ENCODE results near the gene CNTFR. TPM values are rescaled to one million over a fixed set of nuclear protein-coding genes. Genes with fewer than 3 reads are reported as not detected.

Gene CNTFR
- total and polyA plus RNA-seq, 4 donors, result 0.10 to 9.9 (median 2.8) TPM

GRCh38 chr9:34577400-34578240 is 11.9 kb downstream of the CNTFR start:
- H3K27me3 ChIP-seq (ENCODE audit: control insufficient read depth in 1 of 2, insufficient read depth in 2 of 2, low read length in 1 of 2), result no peaks in the 10 kb centered on the region
- no peak overlapping the region for H3K27ac ChIP-seq (ENCODE audit: low read depth in 1 of 2, low read length in 2 of 2)
- 3 to 6% methylated on average over 19 to 62 of the region's 62 CpGs for WGBS, 2 donors

GRCh38 chr9:34576597-34577399 is 12.7 kb downstream of the CNTFR start:
- Histone ChIP-seq H3K27me3 (ENCODE audit: control insufficient read depth in 1 of 2, insufficient read depth in 2 of 2, low read length in 1 of 2) (no peaks in the 10 kb centered on the region), H3K4me3 (ENCODE audit: low read length in 2 of 2) (no peak overlapping the region), H3K4me1 (ENCODE audit: control insufficient read depth in 1 of 2, insufficient read depth in 2 of 2, low read length in 2 of 2) (no peaks in the 10 kb centered on the region), H3K27ac (ENCODE audit: low read depth in 1 of 2, low read length in 2 of 2) (no peak overlapping the region), H3K36me3 (ENCODE audit: control insufficient read depth in 1 of 2, insufficient read depth in 2 of 2, low read length in 1 of 2) (no peaks in the 10 kb centered on the region), H3K9me3 (ENCODE audit: control insufficient read depth, low read length) (no peaks in the 10 kb centered on the region)
- WGBS, 2 donors, result 88% methylated on average over 14 of the region's 14 CpGs
- intact Hi-C loops (cut with DNase I), result no loop called here
- no peak for DNase-seq
- ATAC-seq (ENCODE audit: low FRiP score), result no peak

More at GRCh38 chr9:34577400-34578240, 11.9 kb downstream of the CNTFR start:
- Histone ChIP-seq H3K9me3 (ENCODE audit: control insufficient read depth, low read length) (no peaks in the 10 kb centered on the region), H3K36me3 (ENCODE audit: control insufficient read depth in 1 of 2, insufficient read depth in 2 of 2, low read length in 1 of 2) (no peaks in the 10 kb centered on the region), H3K4me1 (ENCODE audit: control insufficient read depth in 1 of 2, insufficient read depth in 2 of 2, low read length in 2 of 2) (no peaks in the 10 kb centered on the region), H3K4me3 (ENCODE audit: low read length in 2 of 2) (no peak overlapping the region)
- ATAC-seq (ENCODE audit: low FRiP score) (no peak), DNase-seq (no peak)
- intact Hi-C loops (cut with DNase I), result no loop called here

GRCh38 chr9:34575862-34576596 is 13.5 kb downstream of the CNTFR start:
- intact Hi-C loops (cut with DNase I), result no loop called here
- no peaks in the 10 kb centered on the region for H3K27me3 ChIP-seq (ENCODE audit: control insufficient read depth in 1 of 2, insufficient read depth in 2 of 2, low read length in 1 of 2)
- WGBS, 2 donors, result 91 to 92% methylated on average over 21 of the region's 21 CpGs

GRCh38 chr9:34575241-34575640 is 14.3 kb downstream of the CNTFR start:
- ATAC-seq (ENCODE audit: low FRiP score) (no peak), DNase-seq (no peak)
- no peaks in the 10 kb centered on the region for H3K36me3 ChIP-seq (ENCODE audit: control insufficient read depth in 1 of 2, insufficient read depth in 2 of 2, low read length in 1 of 2)
- no peak overlapping the region for H3K4me3 ChIP-seq (ENCODE audit: low read length in 2 of 2)
- no peaks in the 10 kb centered on the region for H3K27me3 ChIP-seq (ENCODE audit: control insufficient read depth in 1 of 2, insufficient read depth in 2 of 2, low read length in 1 of 2)
- WGBS, 2 donors, result 82 to 83% methylated on average over 8 of the region's 8 CpGs
- intact Hi-C loops (cut with DNase I), result no loop called here
- no peaks in the 10 kb centered on the region for H3K4me1 ChIP-seq (ENCODE audit: control insufficient read depth in 1 of 2, insufficient read depth in 2 of 2, low read length in 2 of 2)
- no peak overlapping the region for H3K27ac ChIP-seq (ENCODE audit: low read depth in 1 of 2, low read length in 2 of 2)
- H3K9me3 ChIP-seq (ENCODE audit: control insufficient read depth, low read length), result no peaks in the 10 kb centered on the region

More at GRCh38 chr9:34575862-34576596, 13.5 kb downstream of the CNTFR start:
- Histone ChIP-seq H3K4me1 (ENCODE audit: control insufficient read depth in 1 of 2, insufficient read depth in 2 of 2, low read length in 2 of 2) (no peaks in the 10 kb centered on the region), H3K4me3 (ENCODE audit: low read length in 2 of 2) (no peak overlapping the region), H3K36me3 (ENCODE audit: control insufficient read depth in 1 of 2, insufficient read depth in 2 of 2, low read length in 1 of 2) (no peaks in the 10 kb centered on the region), H3K9me3 (ENCODE audit: control insufficient read depth, low read length) (no peaks in the 10 kb centered on the region), H3K27ac (ENCODE audit: low read depth in 1 of 2, low read length in 2 of 2) (no peak overlapping the region)
- no peak for DNase-seq
- no peak for ATAC-seq (ENCODE audit: low FRiP score)

- Histone ChIP-seq H3K4me1 (ENCODE audit: control insufficient read depth in 1 of 2, insufficient read depth in 2 of 2, low read length in 2 of 2) (no peaks in the 10 kb centered on the region), H3K9me3 (ENCODE audit: control insufficient read depth, low read length) (no peaks in the 10 kb centered on the region), H3K27me3 (ENCODE audit: control insufficient read depth in 1 of 2, insufficient read depth in 2 of 2, low read length in 1 of 2) (no peaks in the 10 kb centered on the region), H3K4me3 (ENCODE audit: low read length in 2 of 2) (no peak overlapping the region), H3K27ac (ENCODE audit: low read depth in 1 of 2, low read length in 2 of 2) (no peak overlapping the region), H3K36me3 (ENCODE audit: control insufficient read depth in 1 of 2, insufficient read depth in 2 of 2, low read length in 1 of 2) (no peaks in the 10 kb centered on the region)
- ATAC-seq (ENCODE audit: low FRiP score), result no peak
- intact Hi-C loops (cut with DNase I), result no loop called here
- WGBS, 2 donors, result 95 to 97% methylated on average over 12 of the region's 12 CpGs
- DNase-seq, result no peak
These were observed 15.0 kb downstream of the CNTFR start for GRCh38 chr9:34574571-34574970.

- no peaks in the 10 kb centered on the region for H3K9me3 ChIP-seq (ENCODE audit: control insufficient read depth, low read length)
- no peaks in the 10 kb centered on the region for H3K4me1 ChIP-seq (ENCODE audit: control insufficient read depth in 1 of 2, insufficient read depth in 2 of 2, low read length in 2 of 2)
- ATAC-seq (ENCODE audit: low FRiP score) (no peak), DNase-seq (no peak)
- intact Hi-C loops (cut with DNase I), result no loop called here
- no peak overlapping the region for H3K4me3 ChIP-seq (ENCODE audit: low read length in 2 of 2)
- H3K36me3 ChIP-seq (ENCODE audit: control insufficient read depth in 1 of 2, insufficient read depth in 2 of 2, low read length in 1 of 2), result no peaks in the 10 kb centered on the region
- 86 to 91% methylated on average over 14 to 17 of the region's 17 CpGs for WGBS, 2 donors
- no peaks in the 10 kb centered on the region for H3K27me3 ChIP-seq (ENCODE audit: control insufficient read depth in 1 of 2, insufficient read depth in 2 of 2, low read length in 1 of 2)
- no peak overlapping the region for H3K27ac ChIP-seq (ENCODE audit: low read depth in 1 of 2, low read length in 2 of 2)
These were observed 15.8 kb downstream of the CNTFR start for GRCh38 chr9:34573599-34574325.

GRCh38 chr9:34572628-34573027 is 16.9 kb downstream of the CNTFR start:
- Histone ChIP-seq H3K36me3 (ENCODE audit: control insufficient read depth in 1 of 2, insufficient read depth in 2 of 2, low read length in 1 of 2) (no peaks in the 10 kb centered on the region), H3K27ac (ENCODE audit: low read depth in 1 of 2, low read length in 2 of 2) (no peak overlapping the region), H3K27me3 (ENCODE audit: control insufficient read depth in 1 of 2, insufficient read depth in 2 of 2, low read length in 1 of 2) (no peaks in the 10 kb centered on the region), H3K9me3 (ENCODE audit: control insufficient read depth, low read length) (no peaks in the 10 kb centered on the region), H3K4me1 (ENCODE audit: control insufficient read depth in 1 of 2, insufficient read depth in 2 of 2, low read length in 2 of 2) (no peaks in the 10 kb centered on the region), H3K4me3 (ENCODE audit: low read length in 2 of 2) (no peak overlapping the region)
- ATAC-seq (ENCODE audit: low FRiP score) (no peak), DNase-seq (no peak)
- intact Hi-C loops (cut with DNase I), result no loop called here
- 92 to 93% methylated on average over 6 of the region's 6 CpGs for WGBS, 2 donors

- Histone ChIP-seq H3K9me3 (ENCODE audit: control insufficient read depth, low read length) (no peaks in the 10 kb centered on the region), H3K4me3 (ENCODE audit: low read length in 2 of 2) (no peak overlapping the region), H3K27ac (ENCODE audit: low read depth in 1 of 2, low read length in 2 of 2) (no peak overlapping the region), H3K36me3 (ENCODE audit: control insufficient read depth in 1 of 2, insufficient read depth in 2 of 2, low read length in 1 of 2) (no peaks in the 10 kb centered on the region), H3K27me3 (ENCODE audit: control insufficient read depth in 1 of 2, insufficient read depth in 2 of 2, low read length in 1 of 2) (no peaks in the 10 kb centered on the region), H3K4me1 (ENCODE audit: control insufficient read depth in 1 of 2, insufficient read depth in 2 of 2, low read length in 2 of 2) (no peaks in the 10 kb centered on the region)
- ATAC-seq (ENCODE audit: low FRiP score) (no peak), DNase-seq (no peak)
- intact Hi-C loops (cut with DNase I), result no loop called here
These were observed 17.4 kb downstream of the CNTFR start for GRCh38 chr9:34572092-34572491.
